ENCODE results near the gene MAPK1IP1L. TPM values are rescaled to one million over a fixed set of nuclear protein-coding genes. Genes with fewer than 3 reads are reported as not detected.
A peak's percentile ranks its signal among the peaks of the same experiment; 100 is the strongest.

MAPK1IP1L gene
- total RNA-seq, 1 experiment from 2014 or later = 73.9 TPM

GRCh38 chr14:55105991-55106390 lies 54.5 kb downstream of the MAPK1IP1L start:
- no peaks in the 10 kb centered on the region for H3K27me3 ChIP-seq (ENCODE audit: low read length)
- H3F3A ChIP-seq (ENCODE audit: low read length, unreplicated experiment) = peaks cover 20% of the 10 kb centered on the region
- H3K36me3 ChIP-seq (ENCODE audit: low read depth, low read length) = peaks cover 5% of the 10 kb centered on the region; the same call in 1 of the 2 replicates
- no peak overlapping the region for H3K27ac ChIP-seq (ENCODE audit: low read length)
- ATAC-seq (no peak), DNase-seq (no peak)
- no peak overlapping the region for H2AFZ ChIP-seq (ENCODE audit: low read length)
- H3K4me1 ChIP-seq (ENCODE audit: insufficient read depth, low read length) = peaks cover 51% of the 10 kb centered on the region
- intact Hi-C loops (cut with micrococcal nuclease) = no loop called here
- H3K9me2 ChIP-seq (replicated peaks; ENCODE audit: low read length) = no peaks in the 10 kb centered on the region
- H3K4me2 ChIP-seq (ENCODE audit: low read length) = no peak overlapping the region
- no peaks in the 10 kb centered on the region for H4K20me1 ChIP-seq (ENCODE audit: low read length)
- no peak overlapping the region for H3K4me3 ChIP-seq (ENCODE audit: low read length)
- peaks cover 6% of the 10 kb centered on the region for H3K9me3 ChIP-seq (ENCODE audit: low read length)
- BruUV-seq (replicated peaks) = no TSS peak
- no peaks in the 10 kb centered on the region for H3K79me2 ChIP-seq (ENCODE audit: low read length)
- ChIA-PET CTCF (no interaction called here), POLR2A (ENCODE audit: unreplicated experiment) (no interaction called here)
- TF ChIP-seq EZH2 (IDR thresholded peaks at IDR 0.05; ENCODE audit: low read length, unreplicated experiment) (no peak), EZH2phosphoT487 (IDR thresholded peaks at IDR 0.05; ENCODE audit: borderline replicate concordance, low read length) (no peak)
- TF ChIP-seq, protein P1, sequence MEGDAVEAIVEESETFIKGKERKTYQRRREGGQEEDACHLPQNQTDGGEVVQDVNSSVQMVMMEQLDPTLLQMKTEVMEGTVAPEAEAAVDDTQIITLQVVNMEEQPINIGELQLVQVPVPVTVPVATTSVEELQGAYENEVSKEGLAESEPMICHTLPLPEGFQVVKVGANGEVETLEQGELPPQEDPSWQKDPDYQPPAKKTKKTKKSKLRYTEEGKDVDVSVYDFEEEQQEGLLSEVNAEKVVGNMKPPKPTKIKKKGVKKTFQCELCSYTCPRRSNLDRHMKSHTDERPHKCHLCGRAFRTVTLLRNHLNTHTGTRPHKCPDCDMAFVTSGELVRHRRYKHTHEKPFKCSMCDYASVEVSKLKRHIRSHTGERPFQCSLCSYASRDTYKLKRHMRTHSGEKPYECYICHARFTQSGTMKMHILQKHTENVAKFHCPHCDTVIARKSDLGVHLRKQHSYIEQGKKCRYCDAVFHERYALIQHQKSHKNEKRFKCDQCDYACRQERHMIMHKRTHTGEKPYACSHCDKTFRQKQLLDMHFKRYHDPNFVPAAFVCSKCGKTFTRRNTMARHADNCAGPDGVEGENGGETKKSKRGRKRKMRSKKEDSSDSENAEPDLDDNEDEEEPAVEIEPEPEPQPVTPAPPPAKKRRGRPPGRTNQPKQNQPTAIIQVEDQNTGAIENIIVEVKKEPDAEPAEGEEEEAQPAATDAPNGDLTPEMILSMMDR (conservative IDR thresholded peaks at IDR 0.05; ENCODE audit: low read depth, low read length) = no peak
- H3K9ac ChIP-seq (ENCODE audit: low read length) = no peak overlapping the region

GRCh38 chr14:55107766-55108554 lies 56.5 kb downstream of the MAPK1IP1L start:
- intact Hi-C loops (cut with micrococcal nuclease) = no loop called here
- ChIA-PET POLR2A (ENCODE audit: unreplicated experiment) (interaction anchor here (0.6 to 1.5 kb wide), 3 partner anchors 19 to 709 kb away, joined by 4 to 7 read pairs (median 4); partner anchors contain the start of gene MAPK1IP1L), CTCF (no interaction called here)
- Histone ChIP-seq H3K4me1 (ENCODE audit: insufficient read depth, low read length) (peaks cover 31% of the 10 kb centered on the region), H3K4me2 (ENCODE audit: low read length) (peak overlapping the region; percentile 9), H3K9me2 (replicated peaks; ENCODE audit: low read length) (no peaks in the 10 kb centered on the region), H3K9ac (ENCODE audit: low read length) (peak overlapping the region; percentile 54), H3K27ac (ENCODE audit: low read length) (peak overlapping the region; percentile 77), H3K36me3 (ENCODE audit: low read depth, low read length) (peaks cover 5% of the 10 kb centered on the region; the same call in 1 of the 2 replicates), H3K79me2 (ENCODE audit: low read length) (no peaks in the 10 kb centered on the region), H3F3A (ENCODE audit: low read length, unreplicated experiment) (peaks cover 14% of the 10 kb centered on the region), H4K20me1 (ENCODE audit: low read length) (no peaks in the 10 kb centered on the region), H3K27me3 (ENCODE audit: low read length) (no peaks in the 10 kb centered on the region), H3K9me3 (ENCODE audit: low read length) (peaks cover 6% of the 10 kb centered on the region), H2AFZ (ENCODE audit: low read length) (peak overlapping the region; percentile 48), H3K4me3 (ENCODE audit: low read length) (no peak overlapping the region)
- DNase-seq = peak; percentile 92
- ATAC-seq = peak; percentile 62
- no TSS peak for BruUV-seq (replicated peaks)
- TF ChIP-seq, protein P1 (conservative IDR thresholded peaks at IDR 0.05; ENCODE audit: low read depth, low read length) = no peak
- TF ChIP-seq EZH2phosphoT487 (IDR thresholded peaks at IDR 0.05; ENCODE audit: borderline replicate concordance, low read length) = no peak
- TF ChIP-seq EZH2 (IDR thresholded peaks at IDR 0.05; ENCODE audit: low read length, unreplicated experiment) = no peak

GRCh38 chr14:55109836-55110235 lies 58.4 kb downstream of the MAPK1IP1L start:
- Histone ChIP-seq H3K9me3 (ENCODE audit: low read length) (no peaks in the 10 kb centered on the region), H3K27ac (ENCODE audit: low read length) (no peak overlapping the region), H3K9ac (ENCODE audit: low read length) (no peak overlapping the region), H3K4me2 (ENCODE audit: low read length) (no peak overlapping the region), H3K9me2 (replicated peaks; ENCODE audit: low read length) (no peaks in the 10 kb centered on the region), H3F3A (ENCODE audit: low read length, unreplicated experiment) (no peaks in the 10 kb centered on the region), H4K20me1 (ENCODE audit: low read length) (no peaks in the 10 kb centered on the region), H2AFZ (ENCODE audit: low read length) (no peak overlapping the region), H3K27me3 (ENCODE audit: low read length) (no peaks in the 10 kb centered on the region), H3K79me2 (ENCODE audit: low read length) (no peaks in the 10 kb centered on the region), H3K4me1 (ENCODE audit: insufficient read depth, low read length) (peaks cover 16% of the 10 kb centered on the region), H3K4me3 (ENCODE audit: low read length) (no peak overlapping the region), H3K36me3 (ENCODE audit: low read depth, low read length) (no peaks in the 10 kb centered on the region)
- TF ChIP-seq EZH2 (IDR thresholded peaks at IDR 0.05; ENCODE audit: low read length, unreplicated experiment) (no peak), EZH2phosphoT487 (IDR thresholded peaks at IDR 0.05; ENCODE audit: borderline replicate concordance, low read length) (no peak)
- TF ChIP-seq, protein P1 (conservative IDR thresholded peaks at IDR 0.05; ENCODE audit: low read depth, low read length) = no peak
- DNase-seq (no peak), ATAC-seq (no peak)
- POLR2A ChIA-PET (ENCODE audit: unreplicated experiment) = no interaction called here
- CTCF ChIA-PET = no interaction called here
- no TSS peak for BruUV-seq (replicated peaks)
- intact Hi-C loops (cut with micrococcal nuclease) = no loop called here

Data from PC-3 (cell line).